Transverse colon (tissue), 4 donors: ENCODE data around the gene TBX2. TPM values are rescaled to one million over a fixed set of nuclear protein-coding genes. Genes with fewer than 3 reads are reported as not detected.

ENCODE experiments used
- DNase-seq: peaks from one replicate; pipeline ENCODE4 v3.0.0-alpha.2; 2019
- H3K27ac ChIP-seq, 4 donors: fragments of 200-600 bp; sonication (generic); 2 replicates each; pipeline ENCODE4 v1.5.1; 2016 to 2018; ENCODE audit warnings: inconsistent platforms in 4 of 4
- H3K27me3 ChIP-seq: fragments of 200-600 bp; sonication (generic); 2 replicates; pipeline ENCODE4 v1.5.1; 2017; ENCODE audit warnings: inconsistent platforms
- H3K36me3 ChIP-seq, 4 donors: fragments of 200-600 bp; sonication (generic); 2 replicates each; pipeline ENCODE4 v1.5.1; 2017 to 2019; ENCODE audit warnings: inconsistent platforms in 4 of 4
- H3K4me1 ChIP-seq, 4 donors: fragments of 200-600 bp; sonication (generic); 2 replicates each; pipeline ENCODE4 v1.5.1; 2017 to 2020; ENCODE audit warnings: inconsistent platforms in 4 of 4
- H3K4me3 ChIP-seq, 4 donors: fragments of 200-600 bp; sonication (generic); 1 replicate in 1 of 4; 2 replicates in 3 of 4; pipeline versions ENCODE4 v1.5.1 to v1.6.1; 2017 to 2019; ENCODE audit warnings: inconsistent platforms in 4 of 4
- H3K9me3 ChIP-seq, 2 donors: fragments of 200-600 bp; sonication (generic); 2 replicates each; pipeline ENCODE4 v1.5.1; 2017 to 2019; ENCODE audit warnings: inconsistent platforms in 2 of 2
- EP300 ChIP-seq: sonication (generic); formaldehyde crosslinking; IDR thresholded peaks from one replicate; pipeline ENCODE4 v1.6.1; 2017; ENCODE audit warnings: antibody characterized with exemption, low read depth
- POLR2A ChIP-seq: fragments of 450-650 bp; IDR thresholded peaks from one replicate; pipeline ENCODE4 v1.6.1; 2016; ENCODE audit warnings: antibody characterized with exemption, mild to moderate bottlenecking, moderate library complexity
- POLR2AphosphoS5 ChIP-seq, 3 donors: sonication (generic); formaldehyde crosslinking; IDR thresholded peaks; one replicate each; pipeline ENCODE4 v1.6.1; 2016; ENCODE audit warnings: antibody characterized with exemption in 3 of 3
- WGBS, 2 donors: methylation state at CpG; one replicate each; pipeline ENCODE4 v1.1.5; 2018; ENCODE audit warnings: low coverage in 1 of 2; 5-methylcytosine and 5-hydroxymethylcytosine counted together
- in situ Hi-C, 4 donors: fragments of 200-750 bp; cut with MboI; loops; one replicate each; pipeline versions ENCODE4 v1.15.0 to v1.15.1; 2017; ENCODE audit warnings: low sequenced_read_pairs in 3 of 4, low pct_ligation_motif_present in 1 of 4, low pct_unique_long_range_greater_than_20kb in 1 of 4
- intact Hi-C: fragments of 100-400 bp; cut with DNase I; formaldehyde crosslinking; loops from one replicate; pipeline ENCODE4 v1.15.1; 2023; ENCODE audit warnings: low total_unique reads
- total RNA-seq, 4 donors: library from RNA; depleted of rRNA; stranded (reverse); fragments of >200 nt; gene quantifications; one replicate each; pipeline ENCODE4 v1.1.0, GENCODE V29; 2016
- TF ChIP-seq, protein P1 (sequence below), 5 experiments: fragments of 200-600 bp in 3 of 5; fragments of 450-650 bp in 2 of 5; sonication (generic) in 3 of 5; IDR thresholded peaks; 1 replicate in 2 of 5; 2 replicates in 3 of 5; pipeline ENCODE4 v1.5.1; 2016 to 2017; ENCODE audit warnings: antibody characterized with exemption in 5 of 5, inconsistent platforms in 3 of 5, mild to moderate bottlenecking in 2 of 5, moderate library complexity in 1 of 5

Gene TBX2
- total RNA-seq, 4 donors from 2014 or later: 2.6 to 13.5 (median 8.7) TPM

DNA sequence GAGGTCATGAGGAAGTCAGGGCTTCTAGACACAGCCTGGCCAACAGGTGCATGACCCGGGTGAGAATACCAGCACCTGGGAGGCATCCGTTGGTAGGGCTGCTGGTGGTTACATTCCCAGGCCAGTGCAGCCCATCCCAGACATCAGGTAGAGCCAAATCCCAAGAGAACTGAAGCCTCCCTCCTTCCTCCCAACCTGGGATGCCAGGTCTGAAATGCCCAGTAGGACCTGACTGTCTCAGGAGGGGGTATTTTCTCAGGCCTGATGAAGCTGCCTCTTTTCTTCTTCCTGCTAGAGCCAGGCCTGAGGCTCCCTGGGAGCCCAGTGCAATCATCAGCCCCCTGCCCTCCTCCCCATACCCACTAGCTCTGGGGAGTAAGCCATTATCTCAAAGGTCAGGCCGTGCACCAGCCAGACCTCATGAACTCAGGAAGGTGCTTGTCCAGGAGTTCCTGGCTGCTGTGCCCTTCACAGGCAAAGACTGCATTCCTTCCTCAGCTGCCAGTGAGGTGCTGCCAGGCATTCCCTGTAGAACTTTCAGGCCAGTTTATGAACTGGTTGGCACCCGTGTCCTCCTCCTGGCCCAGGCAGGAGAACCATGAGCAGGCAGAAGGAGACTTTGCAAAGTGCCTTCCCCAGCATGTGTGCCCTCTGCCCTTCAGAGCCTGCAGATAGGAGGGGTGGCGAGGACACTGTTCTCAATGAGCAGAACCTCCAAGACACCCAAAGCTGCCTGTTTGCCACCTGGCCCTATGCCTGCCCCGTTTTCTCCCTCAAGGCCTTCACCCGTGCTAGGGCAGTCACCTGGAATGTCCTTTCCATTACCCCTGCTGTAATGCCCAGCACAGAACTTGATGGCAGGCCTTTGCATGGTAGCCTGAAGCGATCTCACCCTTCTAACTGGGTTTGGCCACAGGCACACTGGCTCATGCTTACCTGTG lies 7.6 kb downstream of the TBX2 start:
- intact Hi-C loops (no loop called here), in situ Hi-C loops (loop anchor here in 1 of 4 donors (25.0 kb wide), 1 partner anchor 430 kb away; no protein-coding TSS in a partner anchor)
- TF ChIP-seq POLR2A (no peak), EP300 (no peak), POLR2AphosphoS5 (IDR thresholded peaks at IDR 0.05) (no peak)
- TF ChIP-seq, protein P1, sequence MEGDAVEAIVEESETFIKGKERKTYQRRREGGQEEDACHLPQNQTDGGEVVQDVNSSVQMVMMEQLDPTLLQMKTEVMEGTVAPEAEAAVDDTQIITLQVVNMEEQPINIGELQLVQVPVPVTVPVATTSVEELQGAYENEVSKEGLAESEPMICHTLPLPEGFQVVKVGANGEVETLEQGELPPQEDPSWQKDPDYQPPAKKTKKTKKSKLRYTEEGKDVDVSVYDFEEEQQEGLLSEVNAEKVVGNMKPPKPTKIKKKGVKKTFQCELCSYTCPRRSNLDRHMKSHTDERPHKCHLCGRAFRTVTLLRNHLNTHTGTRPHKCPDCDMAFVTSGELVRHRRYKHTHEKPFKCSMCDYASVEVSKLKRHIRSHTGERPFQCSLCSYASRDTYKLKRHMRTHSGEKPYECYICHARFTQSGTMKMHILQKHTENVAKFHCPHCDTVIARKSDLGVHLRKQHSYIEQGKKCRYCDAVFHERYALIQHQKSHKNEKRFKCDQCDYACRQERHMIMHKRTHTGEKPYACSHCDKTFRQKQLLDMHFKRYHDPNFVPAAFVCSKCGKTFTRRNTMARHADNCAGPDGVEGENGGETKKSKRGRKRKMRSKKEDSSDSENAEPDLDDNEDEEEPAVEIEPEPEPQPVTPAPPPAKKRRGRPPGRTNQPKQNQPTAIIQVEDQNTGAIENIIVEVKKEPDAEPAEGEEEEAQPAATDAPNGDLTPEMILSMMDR (IDR thresholded peaks at IDR 0.05): no peak
- Histone ChIP-seq H3K4me3 (no peak overlapping the region), H3K27ac (peak overlapping the region; percentile 6 to 74 (median 48)), H3K4me1 (peaks cover 13 to 64% (median 52%) of the 10 kb centered on the region in 4 donors), H3K36me3 (no peaks in the 10 kb centered on the region), H3K9me3 (no peaks in the 10 kb centered on the region), H3K27me3 (peaks cover 98% of the 10 kb centered on the region)
- DNase-seq: no peak
- WGBS, 2 donors: 54% methylated on average over 7 of the region's 8 CpGs; no CpG with 5 or more reads in 1 of the 2 donors

DNA sequence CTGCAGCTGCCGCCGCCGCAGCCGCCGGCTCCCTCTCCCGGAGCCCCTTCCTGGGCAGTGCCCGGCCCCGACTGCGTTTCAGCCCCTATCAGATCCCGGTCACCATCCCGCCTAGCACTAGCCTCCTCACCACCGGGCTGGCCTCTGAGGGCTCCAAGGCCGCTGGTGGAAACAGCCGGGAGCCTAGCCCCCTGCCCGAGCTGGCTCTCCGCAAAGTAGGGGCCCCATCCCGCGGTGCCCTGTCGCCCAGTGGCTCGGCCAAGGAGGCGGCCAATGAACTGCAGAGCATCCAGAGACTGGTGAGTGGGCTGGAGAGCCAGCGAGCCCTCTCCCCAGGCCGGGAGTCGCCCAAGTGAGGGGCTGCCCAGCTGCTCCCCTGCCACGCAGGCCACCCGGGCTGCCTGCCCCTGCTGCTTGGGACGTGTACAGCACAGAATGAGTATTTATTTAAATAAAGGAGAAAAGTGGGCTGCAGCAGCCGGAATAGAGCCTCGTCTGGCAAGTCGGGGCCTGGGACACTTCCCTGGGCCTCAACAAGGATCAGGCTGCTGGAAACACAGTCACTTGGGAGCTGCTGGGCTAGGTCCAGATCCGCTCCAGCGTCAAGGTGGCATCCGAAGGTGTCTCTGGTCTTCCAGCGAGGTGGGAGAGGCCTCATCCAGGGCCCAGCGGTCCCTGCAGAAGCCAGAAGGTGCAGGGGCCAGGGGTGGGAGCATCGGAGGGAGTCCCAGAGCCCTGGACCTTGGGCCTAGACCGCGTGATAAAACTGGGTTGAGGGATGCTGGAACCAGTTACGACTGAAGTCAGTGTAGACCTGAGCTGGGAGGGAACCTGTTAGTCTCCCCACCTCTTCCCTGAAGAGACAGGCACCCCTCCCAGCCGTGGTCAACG lies 8.8 kb downstream of the TBX2 start:
- H3K27me3 ChIP-seq: peaks cover 96% of the 10 kb centered on the region
- H3K4me3 ChIP-seq: peak overlapping the region in 1 of 4 donors; percentile 59
- intact Hi-C loops (no loop called here), in situ Hi-C loops (loop anchor here in 1 of 4 donors (25.0 kb wide), 1 partner anchor 429 kb away; no protein-coding TSS in a partner anchor)
- no peaks in the 10 kb centered on the region for H3K9me3 ChIP-seq
- peak overlapping the region; percentile 9 to 74 (median 60) for H3K27ac ChIP-seq
- no peak for TF ChIP-seq POLR2AphosphoS5 (IDR thresholded peaks at IDR 0.05)
- TF ChIP-seq, protein P1 (IDR thresholded peaks at IDR 0.05): no peak
- no peak for TF ChIP-seq EP300
- TF ChIP-seq POLR2A: no peak
- WGBS, 2 donors: 32 to 40% methylated on average over 3 to 37 of the region's 41 CpGs
- H3K4me1 ChIP-seq: peaks cover 20 to 69% (median 54%) of the 10 kb centered on the region in 4 donors
- no peaks in the 10 kb centered on the region for H3K36me3 ChIP-seq
- no peak for DNase-seq

DNA sequence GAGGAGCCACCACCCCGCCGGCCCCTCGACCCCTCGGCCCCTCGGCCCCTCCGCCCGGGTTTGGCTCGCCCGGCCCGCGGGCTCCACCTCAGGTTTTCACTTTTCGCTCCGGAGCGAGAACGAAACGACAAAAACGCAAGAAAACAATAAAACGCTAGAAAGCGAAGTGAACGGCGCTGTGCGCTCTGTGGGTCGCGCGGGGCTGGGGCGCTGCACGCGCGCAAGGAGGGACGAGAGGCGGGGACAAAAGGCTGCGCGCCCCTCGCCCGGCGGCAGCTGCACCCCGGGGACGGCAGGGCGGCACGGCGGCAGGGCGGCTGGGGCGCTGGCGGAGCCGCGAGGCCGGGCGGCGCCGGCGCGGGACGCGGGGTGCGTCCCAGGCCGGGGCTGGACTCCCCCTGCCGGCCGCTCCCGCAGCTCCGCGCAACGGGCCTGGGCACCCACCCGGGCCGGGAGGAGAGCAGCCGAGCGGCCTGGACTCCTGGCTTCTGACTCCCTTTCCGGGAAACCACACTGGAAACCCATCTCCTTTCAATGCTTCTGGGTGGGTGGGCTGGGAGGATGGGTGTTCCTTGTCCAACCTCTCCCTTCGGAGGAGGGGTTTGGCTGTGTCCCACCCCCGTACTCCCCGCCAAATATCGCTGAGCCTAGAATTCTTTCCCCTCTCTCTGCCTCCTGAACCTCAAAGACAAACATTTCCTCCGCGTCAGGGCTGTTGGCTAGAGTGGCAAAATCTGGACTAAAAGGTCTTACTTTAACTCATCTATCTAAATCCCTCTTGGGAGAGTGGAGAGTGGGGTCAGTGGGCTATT lies 9.9 kb downstream of the TBX2 start:
- Histone ChIP-seq H3K27ac (peak overlapping the region; percentile 65 to 77 (median 70)), H3K27me3 (peaks cover 88% of the 10 kb centered on the region), H3K9me3 (no peaks in the 10 kb centered on the region), H3K36me3 (no peaks in the 10 kb centered on the region), H3K4me1 (peaks cover 20 to 62% (median 47%) of the 10 kb centered on the region in 4 donors), H3K4me3 (peak overlapping the region; percentile 38 to 59 (median 43))
- intact Hi-C loops (loop anchor here (10.0 kb wide), 2 partner anchors 435 to 885 kb away; partner anchors contain the start of gene APPBP2), in situ Hi-C loops (loop anchor here in 1 of 4 donors (25.0 kb wide), 1 partner anchor 428 kb away; no protein-coding TSS in a partner anchor)
- WGBS, 2 donors: 7 to 27% methylated on average over 3 to 42 of the region's 73 CpGs
- DNase-seq: peak; percentile 54
- no peak for TF ChIP-seq EP300
- no peak for TF ChIP-seq POLR2A
- TF ChIP-seq POLR2AphosphoS5 (IDR thresholded peaks at IDR 0.05): peak in 1 of 3 donors; percentile 10
- TF ChIP-seq, protein P1 (IDR thresholded peaks at IDR 0.05): peak in 3 of 5 experiments; percentile 29 to 48 (median 47)
